RWPE1 (cell line): ENCODE data around the gene NPEPL1.

ENCODE experiments used
- CTCF ChIA-PET: fragments of 350-600 bp; sonication (Branson Sonifier 250); formaldehyde crosslinking; extraction: SDS; loops from one replicate; lab custom pipeline; 2021; lab: Yijun Ruan, JAX
- POLR2A ChIA-PET: fragments of 400-600 bp; formaldehyde crosslinking; extraction: SDS; loops from one replicate; lab custom pipeline; 2020; ENCODE audit warnings: antibody characterized with exemption; ENCODE audit not compliant: low non-redundant PET; lab: Yijun Ruan, JAX
- DNase-seq: peaks from one replicate; pipeline ENCODE4 v3.0.0; 2012; ENCODE audit warnings: low spot score
- H3K27ac ChIP-seq: fragments of 450-650 bp; 2 replicates; pipeline ENCODE4 v1.5.1; 2017
- TF ChIP-seq, protein P1 (sequence below): fragments of 450-650 bp; conservative IDR thresholded peaks from 2 replicates; pipeline ENCODE4 v1.5.1; 2017; ENCODE audit warnings: low read depth, mild to moderate bottlenecking

Gene NPEPL1

DNA sequence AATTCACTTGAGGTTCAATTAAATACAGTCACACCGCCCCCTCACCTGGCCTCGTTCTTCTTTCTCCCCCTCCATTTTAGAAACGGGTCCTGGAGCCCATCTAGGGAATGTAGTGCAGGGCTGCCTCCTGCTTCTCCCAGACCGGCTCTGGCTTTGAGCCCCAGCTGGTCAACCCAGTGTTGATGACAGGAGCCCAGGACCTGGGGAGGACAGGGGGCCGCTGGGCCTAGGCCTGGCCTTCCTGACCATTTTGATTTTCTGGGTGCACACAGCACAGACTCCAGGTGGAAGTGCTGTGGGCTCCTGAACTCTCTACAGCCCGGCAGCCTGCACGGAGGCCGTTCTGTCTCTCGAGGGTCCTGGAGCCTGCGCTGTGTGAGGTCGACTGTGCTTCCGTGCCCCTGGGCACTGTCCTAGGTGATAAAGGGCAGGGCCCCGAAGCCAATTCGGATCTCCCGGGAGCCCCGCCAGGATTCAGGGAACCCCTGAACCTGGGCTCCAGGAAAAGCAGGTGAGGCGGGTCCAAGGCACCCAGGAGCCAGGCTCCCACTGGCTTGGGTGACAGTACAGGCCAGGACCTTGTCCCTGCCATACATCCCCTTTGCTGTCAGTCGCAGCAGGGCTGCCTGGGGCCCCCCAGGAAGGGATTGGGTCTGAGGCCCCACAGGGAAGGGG, 23.3 kb downstream of the NPEPL1 start:
- H3K27ac ChIP-seq: no peak overlapping the region
- POLR2A ChIA-PET: no interaction called here
- DNase-seq: no peak
- TF ChIP-seq, protein P1, sequence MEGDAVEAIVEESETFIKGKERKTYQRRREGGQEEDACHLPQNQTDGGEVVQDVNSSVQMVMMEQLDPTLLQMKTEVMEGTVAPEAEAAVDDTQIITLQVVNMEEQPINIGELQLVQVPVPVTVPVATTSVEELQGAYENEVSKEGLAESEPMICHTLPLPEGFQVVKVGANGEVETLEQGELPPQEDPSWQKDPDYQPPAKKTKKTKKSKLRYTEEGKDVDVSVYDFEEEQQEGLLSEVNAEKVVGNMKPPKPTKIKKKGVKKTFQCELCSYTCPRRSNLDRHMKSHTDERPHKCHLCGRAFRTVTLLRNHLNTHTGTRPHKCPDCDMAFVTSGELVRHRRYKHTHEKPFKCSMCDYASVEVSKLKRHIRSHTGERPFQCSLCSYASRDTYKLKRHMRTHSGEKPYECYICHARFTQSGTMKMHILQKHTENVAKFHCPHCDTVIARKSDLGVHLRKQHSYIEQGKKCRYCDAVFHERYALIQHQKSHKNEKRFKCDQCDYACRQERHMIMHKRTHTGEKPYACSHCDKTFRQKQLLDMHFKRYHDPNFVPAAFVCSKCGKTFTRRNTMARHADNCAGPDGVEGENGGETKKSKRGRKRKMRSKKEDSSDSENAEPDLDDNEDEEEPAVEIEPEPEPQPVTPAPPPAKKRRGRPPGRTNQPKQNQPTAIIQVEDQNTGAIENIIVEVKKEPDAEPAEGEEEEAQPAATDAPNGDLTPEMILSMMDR: no peak
- CTCF ChIA-PET: no interaction called here

GRCh38 chr20:58716476-58717277, 24.1 kb downstream of the NPEPL1 start:
- CTCF ChIA-PET: interaction anchor here (0.6 to 0.8 kb wide), 2 partner anchors 12 to 954 kb away, joined by 3 to 7 read pairs; no protein-coding TSS in a partner anchor
- POLR2A ChIA-PET: no interaction called here
- no peak overlapping the region for H3K27ac ChIP-seq
- DNase-seq: no peak
- TF ChIP-seq, protein P1: no peak

DNA sequence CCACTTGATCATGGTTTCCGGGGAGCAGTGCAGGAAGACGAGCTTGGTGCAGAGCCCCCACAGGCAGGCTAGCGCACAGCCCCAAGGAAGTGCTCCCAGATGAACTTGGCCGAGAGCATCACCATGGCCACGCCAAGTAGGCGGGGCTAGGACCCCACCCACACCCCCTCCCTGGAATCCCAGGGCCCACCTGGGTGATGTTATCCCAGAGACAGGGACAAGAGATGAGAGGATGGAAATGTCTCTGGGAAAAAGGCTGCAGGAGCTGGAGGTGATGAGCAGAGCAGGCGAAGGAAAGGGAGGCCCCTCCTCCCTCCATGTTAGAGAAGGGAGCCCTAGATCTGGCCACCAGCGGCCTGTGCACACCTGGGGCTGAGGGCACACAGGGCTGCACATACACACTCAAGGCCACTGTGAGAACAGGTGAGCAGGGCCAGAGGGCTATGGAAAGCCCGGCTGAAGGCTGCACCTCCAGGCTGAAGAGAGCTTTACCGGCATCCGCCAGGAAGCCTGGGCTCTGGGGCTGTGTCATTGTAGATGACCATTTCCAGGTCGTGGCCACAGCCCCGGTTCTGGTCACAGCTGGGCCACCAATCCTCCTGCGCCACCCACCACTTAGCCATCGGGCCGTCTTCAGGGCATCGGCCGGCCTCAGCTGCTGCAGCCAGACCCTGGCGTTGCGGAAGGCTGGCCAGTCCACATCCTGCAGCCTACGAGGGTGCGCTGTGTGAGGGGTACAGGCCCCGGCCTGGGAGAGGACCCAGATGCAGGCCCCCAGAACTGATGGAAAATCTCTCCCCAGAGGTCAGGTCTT, 24.9 kb downstream of the NPEPL1 start:
- ChIA-PET CTCF (interaction anchor here (0.6 to 0.8 kb wide), 2 partner anchors 11 to 954 kb away, joined by 3 to 7 read pairs; no protein-coding TSS in a partner anchor), POLR2A (no interaction called here)
- H3K27ac ChIP-seq: no peak overlapping the region
- no peak for DNase-seq
- TF ChIP-seq, protein P1: no peak

- ChIA-PET POLR2A (no interaction called here), CTCF (no interaction called here)
- no peak overlapping the region for H3K27ac ChIP-seq
- TF ChIP-seq, protein P1: no peak
- DNase-seq: no peak
Measured at GRCh38 chr20:58718121-58718563, 25.5 kb downstream of the NPEPL1 start.

DNA sequence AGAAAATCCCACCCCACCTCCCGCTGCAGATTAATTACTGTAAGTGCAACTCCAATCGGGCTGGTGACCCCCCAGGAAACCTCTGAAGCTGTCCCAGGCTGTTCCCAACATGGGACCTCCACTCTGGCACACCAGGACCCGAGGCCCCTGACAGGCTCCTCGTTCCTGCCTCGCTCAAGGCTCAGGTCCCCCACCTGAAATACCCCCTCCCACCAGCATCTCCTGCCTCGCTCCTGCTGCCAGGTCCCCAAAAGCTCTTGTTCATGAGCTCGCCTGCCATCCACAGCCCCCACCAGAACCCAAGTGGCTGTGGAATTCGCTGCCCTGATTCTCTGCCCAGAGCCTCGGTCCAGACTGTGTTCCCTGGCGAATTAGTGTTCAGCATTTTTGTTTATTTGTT, 26.1 kb downstream of the NPEPL1 start:
- no peak for DNase-seq
- ChIA-PET POLR2A (no interaction called here), CTCF (interaction anchor here (0.6 to 0.7 kb wide), 3 partner anchors 15 to 667 kb away, joined by 3 to 4 read pairs (median 4); no protein-coding TSS in a partner anchor)
- TF ChIP-seq, protein P1: no peak
- H3K27ac ChIP-seq: no peak overlapping the region

- no peak for DNase-seq
- TF ChIP-seq, protein P1: no peak
- ChIA-PET CTCF (interaction anchor here (0.6 to 0.7 kb wide), 3 partner anchors 16 to 666 kb away, joined by 3 to 4 read pairs (median 4); no protein-coding TSS in a partner anchor), POLR2A (no interaction called here)
- no peak overlapping the region for H3K27ac ChIP-seq
Measured at GRCh38 chr20:58719258-58719657, 26.7 kb downstream of the NPEPL1 start.
